ENCODE results near the gene SRD5A3. TPM values are rescaled to one million over a fixed set of nuclear protein-coding genes. Genes with fewer than 3 reads are reported as not detected.

Gene SRD5A3
- polyA plus RNA-seq, 1 experiment: 15.2 TPM

- CTCF ChIA-PET: interaction anchor here (1.0 to 1.7 kb wide), 2 partner anchors 16 to 24 kb away, joined by 5 read pairs; no protein-coding TSS in a partner anchor
- no peak overlapping the region for H3K4me3 ChIP-seq (ENCODE audit: low read depth, low read length)
- DNase-seq (ENCODE audit: low read depth): no peak
- TF ChIP-seq CTCF (IDR thresholded peaks at IDR 0.05; ENCODE audit: insufficient read depth, low read depth, low read length): no peak
- POLR2A ChIA-PET: interaction anchor here (0.6 kb wide), 1 partner anchor 65 kb away, joined by 5 read pairs; no protein-coding TSS in a partner anchor
- H3K27me3 ChIP-seq (ENCODE audit: control insufficient read depth, insufficient read depth, low read length): no peaks in the 10 kb centered on the region
- H3K36me3 ChIP-seq (ENCODE audit: control insufficient read depth, insufficient read depth, low read length): no peaks in the 10 kb centered on the region
These were observed 9.7 kb upstream of the SRD5A3 start for GRCh38 chr4:55336138-55337034.

- POLR2A ChIA-PET: no interaction called here
- CTCF ChIA-PET: no interaction called here
These were observed 8.1 kb upstream of the SRD5A3 start for GRCh38 chr4:55337944-55338343.

DNA sequence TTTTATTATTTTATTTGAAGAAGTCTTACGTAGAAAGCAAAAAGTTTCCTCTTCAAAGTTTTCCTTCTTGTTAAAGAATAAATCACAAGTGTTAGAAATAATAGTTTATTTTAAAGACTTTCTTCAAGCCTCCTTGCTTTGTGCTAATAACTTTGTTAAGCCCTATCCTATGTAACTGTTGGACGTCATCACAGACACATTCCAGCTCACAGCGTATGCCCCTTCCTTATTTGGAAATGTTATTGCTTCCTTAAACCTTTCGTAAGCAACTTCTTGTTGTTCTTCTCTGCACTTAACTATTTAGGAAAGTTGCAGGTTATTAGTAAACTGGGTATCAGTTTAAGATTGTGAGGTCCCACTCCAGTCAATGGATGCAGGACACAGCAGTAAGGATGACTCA lies 7.6 kb upstream of the SRD5A3 start:
- POLR2A ChIA-PET: no interaction called here
- CTCF ChIA-PET: no interaction called here
- no peak for DNase-seq (ENCODE audit: low read depth)
- no peak for TF ChIP-seq CTCF (IDR thresholded peaks at IDR 0.05; ENCODE audit: insufficient read depth, low read depth, low read length)
- no peaks in the 10 kb centered on the region for H3K36me3 ChIP-seq (ENCODE audit: control insufficient read depth, insufficient read depth, low read length)
- 0 out of 2 replicates have a peak, but pooled peaks cover 2% of the 10 kb centered on the region for H3K27me3 ChIP-seq (ENCODE audit: control insufficient read depth, insufficient read depth, low read length)
- no peak overlapping the region for H3K4me3 ChIP-seq (ENCODE audit: low read depth, low read length)

More at GRCh38 chr4:55337944-55338343, 8.1 kb upstream of the SRD5A3 start:
- H3K27me3 ChIP-seq (ENCODE audit: control insufficient read depth, insufficient read depth, low read length): 0 out of 2 replicates have a peak, but pooled peaks cover 2% of the 10 kb centered on the region
- no peak for DNase-seq (ENCODE audit: low read depth)
- no peak overlapping the region for H3K4me3 ChIP-seq (ENCODE audit: low read depth, low read length)
- no peaks in the 10 kb centered on the region for H3K36me3 ChIP-seq (ENCODE audit: control insufficient read depth, insufficient read depth, low read length)
- TF ChIP-seq CTCF (IDR thresholded peaks at IDR 0.05; ENCODE audit: insufficient read depth, low read depth, low read length): no peak

GRCh38 chr4:55340266-55340665 lies 5.8 kb upstream of the SRD5A3 start:
- no peak overlapping the region for H3K4me3 ChIP-seq (ENCODE audit: low read depth, low read length)
- no peaks in the 10 kb centered on the region for H3K36me3 ChIP-seq (ENCODE audit: control insufficient read depth, insufficient read depth, low read length)
- no peak for TF ChIP-seq CTCF (IDR thresholded peaks at IDR 0.05; ENCODE audit: insufficient read depth, low read depth, low read length)
- CTCF ChIA-PET: interaction anchor here (0.6 kb wide), 1 partner anchor 960 kb away, joined by 3 read pairs; no protein-coding TSS in a partner anchor
- 0 out of 2 replicates have a peak, but pooled peaks cover 2% of the 10 kb centered on the region for H3K27me3 ChIP-seq (ENCODE audit: control insufficient read depth, insufficient read depth, low read length)
- DNase-seq (ENCODE audit: low read depth): no peak
- POLR2A ChIA-PET: no interaction called here

DNA sequence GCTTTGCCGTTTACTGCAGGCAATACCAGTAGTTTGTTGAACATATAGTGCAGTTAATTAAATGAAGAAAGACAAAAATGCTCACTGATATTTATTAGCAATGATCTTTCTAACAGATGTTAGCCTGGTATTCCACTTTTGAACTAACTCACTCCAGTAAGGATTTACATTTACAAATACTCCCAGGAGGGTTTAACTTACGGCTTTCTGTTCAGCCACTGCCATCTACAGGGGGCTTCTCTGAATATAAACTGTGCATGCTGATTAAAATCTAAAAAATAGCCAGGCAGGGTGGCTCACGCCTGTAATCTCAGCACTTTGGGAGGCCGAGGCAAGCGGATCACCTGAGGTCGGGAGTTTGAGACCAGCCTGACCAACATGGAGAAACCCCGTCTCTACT lies 2.2 kb upstream of the SRD5A3 start:
- H3K4me3 ChIP-seq (ENCODE audit: low read depth, low read length): no peak overlapping the region
- ChIA-PET POLR2A (no interaction called here), CTCF (interaction anchor here (3.5 to 3.9 kb wide), 2 partner anchors 31 to 210 kb away, joined by 13 to 14 read pairs; no protein-coding TSS in a partner anchor)
- DNase-seq (ENCODE audit: low read depth): no peak
- 0 out of 2 replicates have a peak, but pooled peaks cover 2% of the 10 kb centered on the region for H3K27me3 ChIP-seq (ENCODE audit: control insufficient read depth, insufficient read depth, low read length)
- no peaks in the 10 kb centered on the region for H3K36me3 ChIP-seq (ENCODE audit: control insufficient read depth, insufficient read depth, low read length)
- no peak for TF ChIP-seq CTCF (IDR thresholded peaks at IDR 0.05; ENCODE audit: insufficient read depth, low read depth, low read length)

Data from BJ (cell line).